Measurements from ENCODE around the gene MARCHF5.

The MARCHF5 gene, protein sequence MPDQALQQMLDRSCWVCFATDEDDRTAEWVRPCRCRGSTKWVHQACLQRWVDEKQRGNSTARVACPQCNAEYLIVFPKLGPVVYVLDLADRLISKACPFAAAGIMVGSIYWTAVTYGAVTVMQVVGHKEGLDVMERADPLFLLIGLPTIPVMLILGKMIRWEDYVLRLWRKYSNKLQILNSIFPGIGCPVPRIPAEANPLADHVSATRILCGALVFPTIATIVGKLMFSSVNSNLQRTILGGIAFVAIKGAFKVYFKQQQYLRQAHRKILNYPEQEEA

DNA sequence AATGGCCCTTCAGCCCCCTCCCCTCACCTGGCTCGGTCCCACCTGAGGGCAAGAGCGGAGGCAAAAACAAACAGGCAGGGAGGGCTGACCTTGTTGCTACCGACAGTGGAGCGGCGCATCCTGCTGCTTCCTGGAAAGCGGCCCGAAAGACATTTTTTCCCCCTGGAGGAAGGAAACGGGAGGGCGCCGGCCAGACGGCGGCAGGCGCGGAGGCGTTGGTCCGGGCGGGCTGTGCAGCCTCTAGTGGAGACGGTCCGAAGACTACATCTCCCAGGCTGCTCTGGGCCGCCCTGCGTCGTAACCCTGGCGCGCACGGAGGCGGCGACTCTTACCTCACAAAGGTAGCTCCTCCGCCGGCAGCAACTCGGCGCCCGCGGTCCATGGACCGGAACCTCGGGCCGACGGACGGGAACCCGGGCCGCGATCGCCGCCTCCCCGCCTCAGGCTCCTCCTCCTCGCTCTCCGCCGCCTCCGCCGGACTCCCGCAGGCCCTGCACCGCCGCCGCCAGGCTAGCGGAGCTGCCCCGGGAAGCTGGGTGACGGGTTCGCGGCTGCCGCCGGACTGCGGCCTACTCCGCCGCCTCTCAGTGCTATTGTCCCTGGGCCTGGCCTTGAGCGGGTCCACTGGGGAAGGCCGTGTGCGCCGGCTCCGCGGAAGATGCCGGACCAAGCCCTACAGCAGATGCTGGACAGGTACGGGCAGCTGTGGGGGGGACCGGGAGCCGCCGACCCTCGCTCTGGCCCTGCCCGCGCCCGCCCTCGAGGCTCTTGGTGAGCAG, at the start of gene MARCHF5, which contains the start of gene CPEB3:
Gene MARCHF5, plus strand, starts transcription at position 331 of the 779 bp plus-strand sequence. Its CDS starts 328 bp downstream, at position 659.
Gene CPEB3, minus strand, starts transcription at position 242 of the 779 bp plus-strand sequence. CDS start 50,728 bp downstream, outside the sequence.
- DNase-seq (ENCODE audit: low read depth, low spot score): peak; percentile 85

DNA sequence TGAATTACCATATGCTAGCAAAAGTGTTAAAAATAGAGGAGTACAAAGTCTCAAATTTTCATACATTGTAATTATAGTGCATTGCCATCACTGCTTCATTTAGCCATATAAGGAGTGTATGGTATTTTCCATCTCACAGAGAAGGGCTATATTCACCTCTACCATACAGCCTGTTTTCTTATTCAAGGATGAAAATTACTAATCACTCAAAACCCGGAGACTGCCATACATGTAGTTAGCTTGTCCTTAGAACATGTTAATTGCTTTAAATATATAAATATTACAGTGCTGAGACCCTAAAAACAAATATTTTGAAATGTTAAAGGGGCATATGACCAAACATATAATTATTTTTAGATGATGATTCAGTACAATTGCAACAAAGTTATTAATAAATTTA, 49.5 kb upstream of the MARCHF5 start:
- no peak for DNase-seq (ENCODE audit: low read depth, low spot score)

DNA sequence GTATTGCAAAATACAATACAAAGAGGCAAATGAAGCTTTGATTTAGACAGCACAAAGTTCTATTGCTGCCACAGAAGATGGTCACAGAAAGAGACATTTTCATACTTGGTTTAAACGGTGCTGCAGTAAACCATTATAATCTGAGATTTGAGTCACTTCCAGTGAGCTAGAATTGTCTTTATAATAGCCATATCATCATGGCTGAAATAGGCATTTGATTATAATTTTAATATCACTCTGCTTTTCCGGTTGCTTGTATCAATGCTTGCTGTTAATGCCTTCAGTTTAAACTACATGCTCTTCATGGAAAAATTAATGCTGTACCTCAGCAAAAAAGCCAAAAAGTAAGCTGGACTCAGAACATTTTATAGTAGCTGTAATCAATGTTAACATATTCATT, 48.6 kb upstream of the MARCHF5 start:
- DNase-seq (ENCODE audit: low read depth, low spot score): no peak

DNA sequence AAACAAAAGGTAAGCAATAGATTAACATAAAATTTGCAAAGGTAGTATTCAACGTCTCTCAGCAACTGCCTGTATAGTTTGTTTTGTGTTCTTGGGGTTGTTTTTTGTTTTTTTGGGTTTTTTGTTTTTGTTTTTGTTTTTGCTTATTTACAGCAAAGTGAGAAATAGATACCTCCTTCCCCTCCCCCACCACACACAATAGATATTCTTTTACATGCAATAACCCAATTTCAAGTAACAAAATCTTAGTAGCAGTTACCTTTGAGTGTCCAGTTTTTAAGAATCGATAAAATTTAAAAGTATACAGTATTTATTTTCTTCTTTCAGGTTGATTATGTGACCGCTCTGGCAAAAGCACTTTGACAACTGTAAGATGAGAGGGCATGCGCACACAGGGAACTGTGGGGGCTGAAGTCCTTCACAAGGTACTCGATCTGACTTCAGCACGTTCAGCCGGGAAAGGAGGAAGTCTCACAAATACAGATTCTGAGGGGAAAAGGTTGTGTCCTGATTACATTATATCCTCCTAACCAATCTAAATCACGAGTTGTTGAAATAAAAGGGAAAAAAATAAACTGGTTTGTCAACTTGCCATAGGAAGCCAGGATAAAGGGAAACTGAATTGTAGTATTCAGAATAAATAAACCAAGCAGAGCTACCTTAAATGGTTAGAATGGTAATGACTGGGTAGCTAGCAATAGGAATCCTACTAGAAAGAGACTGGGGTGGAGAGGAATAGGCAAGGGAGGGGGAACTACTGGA, 47.9 kb upstream of the MARCHF5 start:
- peak; percentile 47 for DNase-seq (ENCODE audit: low read depth, low spot score)

DNA sequence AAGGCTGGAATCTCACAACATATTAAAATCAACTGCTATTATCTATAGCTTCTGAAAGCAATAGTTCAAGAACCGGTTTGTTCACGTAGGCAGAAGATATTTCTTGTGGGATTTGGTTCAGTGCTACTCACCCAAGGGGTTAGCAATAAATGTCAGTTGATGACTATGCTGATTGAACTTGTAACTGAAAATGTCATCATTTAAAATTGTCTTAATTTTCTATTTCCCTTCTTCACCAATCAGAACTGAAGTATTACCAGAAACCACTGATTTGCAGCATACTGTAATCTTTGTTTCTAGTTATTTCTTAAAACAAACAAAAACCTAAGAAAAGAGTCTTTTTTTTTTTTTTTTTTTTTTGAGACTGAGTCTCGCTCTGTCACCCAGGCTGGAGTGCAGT, 46.2 kb upstream of the MARCHF5 start:
- no peak for DNase-seq (ENCODE audit: low read depth, low spot score)

DNA sequence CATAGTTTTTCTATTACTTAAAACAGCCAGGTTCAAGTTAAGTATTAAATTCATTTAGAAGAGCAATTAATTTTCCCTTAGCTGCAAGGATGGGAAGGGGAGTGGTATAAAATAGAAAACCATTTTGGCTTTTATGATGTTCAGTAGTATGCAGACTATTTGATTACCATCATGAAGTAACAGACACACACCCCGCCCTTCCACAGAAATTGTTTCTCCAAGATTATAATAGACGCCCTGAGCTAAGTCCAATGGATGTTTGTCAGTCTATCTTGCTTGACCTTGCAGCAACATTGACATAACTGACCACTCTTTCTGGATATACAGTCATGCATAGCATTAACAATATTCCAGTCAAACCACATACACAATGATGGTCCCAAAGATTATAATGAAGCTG, 42.4 kb upstream of the MARCHF5 start:
- no peak for DNase-seq (ENCODE audit: low read depth, low spot score)

DNA sequence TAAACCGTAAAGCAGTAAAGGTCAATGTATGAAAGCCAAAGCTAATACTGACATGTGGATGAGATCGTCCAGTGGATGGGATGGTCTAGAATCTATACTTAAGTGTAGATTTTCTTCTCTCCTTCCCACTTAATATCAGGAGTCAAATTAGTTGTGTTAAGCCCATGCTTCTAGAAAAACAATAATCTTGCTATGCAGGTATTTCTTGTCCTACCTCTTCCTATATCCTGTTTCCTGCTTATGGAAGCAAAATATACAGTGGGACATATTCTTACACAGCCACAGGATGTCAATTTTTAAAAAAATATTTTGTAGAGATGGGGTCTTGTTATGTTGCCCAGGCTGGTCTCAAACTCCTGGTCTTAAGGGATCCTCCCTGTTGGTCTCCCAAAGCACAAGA, 27.6 kb upstream of the MARCHF5 start:
- no peak for DNase-seq (ENCODE audit: low read depth, low spot score)

DNA sequence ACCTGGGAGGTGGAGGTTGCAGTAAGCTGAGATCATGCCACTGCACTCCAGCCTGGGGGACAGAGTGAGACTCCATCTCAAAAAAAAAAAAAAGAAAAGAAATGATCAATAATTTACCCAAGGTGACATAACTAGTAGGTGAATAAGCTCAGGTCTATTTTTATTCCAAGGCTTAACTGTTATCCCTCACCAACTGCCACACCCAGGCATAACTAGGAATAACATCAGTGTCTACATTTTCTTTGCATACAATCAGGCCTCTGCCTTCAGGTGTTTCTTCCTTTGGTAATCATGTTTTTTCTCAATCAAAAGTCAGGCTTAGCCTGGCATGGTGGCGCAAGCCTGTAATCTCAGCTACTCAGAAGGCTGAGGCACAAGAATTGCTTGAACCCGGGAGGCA, 26.7 kb upstream of the MARCHF5 start:
- no peak for DNase-seq (ENCODE audit: low read depth, low spot score)

DNA sequence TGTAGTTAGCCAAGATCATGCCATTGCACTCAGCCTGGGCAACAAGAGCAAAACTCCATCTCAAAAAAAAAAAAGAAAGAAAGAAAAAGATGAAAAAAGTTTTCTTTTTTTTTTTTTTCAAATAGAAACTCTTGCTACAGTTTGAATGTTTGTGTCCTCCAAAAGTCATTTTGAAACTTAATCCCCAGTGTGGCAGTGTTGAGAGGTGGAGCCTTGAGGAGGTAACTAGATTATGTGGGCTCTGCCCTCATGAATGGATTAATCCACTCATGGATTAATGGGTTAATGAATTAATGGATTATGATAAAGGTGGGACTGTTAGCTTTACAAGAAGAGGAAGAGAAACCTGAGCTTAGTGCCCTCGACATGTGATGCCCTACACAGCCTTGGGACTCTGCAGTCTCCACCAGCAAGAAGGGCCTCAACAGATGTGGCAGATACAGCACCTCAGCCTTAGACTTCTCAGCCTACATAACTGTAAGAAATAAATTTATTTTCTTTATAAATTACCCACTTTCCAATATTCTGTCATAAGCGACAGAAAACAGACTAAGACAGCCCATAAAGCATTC, 25.2 kb upstream of the MARCHF5 start:
- no peak for DNase-seq (ENCODE audit: low read depth, low spot score)

DNA sequence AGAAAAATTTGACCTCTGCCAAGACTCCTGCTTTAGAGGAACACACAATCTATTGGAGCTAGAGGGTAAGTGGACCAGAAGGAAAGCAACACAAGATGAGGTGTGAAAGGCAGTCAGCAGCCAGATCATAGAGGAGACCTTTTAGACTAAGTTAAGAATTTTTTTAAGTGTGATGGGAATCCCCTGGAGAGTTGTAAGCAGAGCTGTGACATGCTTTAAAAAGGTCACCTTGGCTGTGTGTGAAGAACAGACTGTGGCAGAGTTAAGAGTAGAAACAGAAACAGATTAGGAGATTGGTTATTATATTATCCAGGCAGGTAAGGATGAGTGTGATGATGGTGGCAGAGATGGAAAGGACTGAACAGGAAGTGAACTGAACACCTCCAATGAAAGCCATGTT, 23.6 kb upstream of the MARCHF5 start:
- DNase-seq (ENCODE audit: low read depth, low spot score): no peak

DNA sequence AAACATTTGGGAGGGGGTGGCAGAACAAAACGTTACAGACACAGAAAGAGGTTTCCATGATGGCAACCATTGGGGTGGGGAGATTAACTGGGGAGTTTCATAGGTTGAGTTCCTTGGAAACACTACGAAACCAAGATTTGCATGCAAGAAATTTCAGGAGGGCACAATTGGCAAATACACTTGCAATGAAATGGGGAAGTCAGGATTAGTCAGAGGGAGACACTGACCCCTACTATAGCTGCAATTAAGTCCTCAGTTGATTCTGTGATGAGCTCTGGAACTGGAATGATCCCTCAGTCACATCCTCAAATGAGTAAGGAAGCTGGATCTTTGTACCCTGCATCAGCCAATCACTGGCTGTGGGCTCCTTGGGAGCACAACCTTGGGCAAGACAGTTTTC, 22.2 kb upstream of the MARCHF5 start:
- no peak for DNase-seq (ENCODE audit: low read depth, low spot score)

DNA sequence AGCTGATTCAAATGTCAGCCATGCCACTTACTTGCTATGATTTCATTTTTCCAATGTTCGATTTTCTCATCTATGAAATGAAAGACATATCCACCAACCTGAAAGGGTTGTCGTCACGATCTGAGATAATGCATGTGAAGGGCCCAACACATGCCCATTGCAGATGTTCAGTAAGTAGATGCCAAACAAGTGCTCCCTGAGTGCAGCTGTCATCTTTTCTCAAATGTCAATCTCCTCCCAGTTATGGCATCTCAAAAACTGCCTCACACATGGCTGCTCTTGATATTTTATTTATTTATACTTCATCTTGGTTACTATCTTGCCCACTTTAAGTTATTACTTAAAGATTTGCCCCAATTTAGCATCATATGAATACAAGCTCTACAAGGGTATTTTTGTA, 16.9 kb upstream of the MARCHF5 start:
- DNase-seq (ENCODE audit: low read depth, low spot score): no peak

DNA sequence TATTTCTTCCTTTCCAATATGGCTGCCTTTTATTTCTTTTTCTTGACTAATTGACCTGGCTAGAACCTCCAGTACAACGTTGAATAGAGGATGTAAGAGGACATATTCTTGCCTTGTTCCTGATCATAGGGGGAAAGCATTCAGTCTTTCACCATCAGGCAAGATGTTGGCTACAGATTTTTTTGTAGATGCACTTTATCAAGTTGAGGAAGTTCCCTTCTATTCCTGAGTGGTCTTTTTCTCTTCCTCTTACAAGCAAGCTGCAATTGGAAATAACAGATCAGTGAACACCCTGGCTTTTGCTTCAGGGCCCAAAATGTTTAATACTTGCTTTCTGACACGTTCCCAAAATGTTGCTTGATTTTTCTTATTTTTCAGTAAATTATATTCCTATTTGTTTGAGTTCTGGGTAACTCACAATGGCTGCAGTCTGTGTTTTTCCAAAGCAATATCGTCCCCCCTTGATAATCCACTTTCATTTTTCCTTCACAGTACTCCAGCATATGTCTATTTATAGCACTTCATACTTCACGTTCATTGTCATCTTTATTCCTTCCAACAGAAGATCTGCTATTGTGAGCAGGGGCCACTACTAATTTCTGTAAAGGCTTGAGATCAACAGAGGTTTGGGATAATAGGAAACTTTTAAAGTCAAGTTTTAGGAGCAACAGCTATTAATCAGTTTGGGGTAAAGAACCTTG, 11.8 kb upstream of the MARCHF5 start:
- DNase-seq (ENCODE audit: low read depth, low spot score): no peak

DNA sequence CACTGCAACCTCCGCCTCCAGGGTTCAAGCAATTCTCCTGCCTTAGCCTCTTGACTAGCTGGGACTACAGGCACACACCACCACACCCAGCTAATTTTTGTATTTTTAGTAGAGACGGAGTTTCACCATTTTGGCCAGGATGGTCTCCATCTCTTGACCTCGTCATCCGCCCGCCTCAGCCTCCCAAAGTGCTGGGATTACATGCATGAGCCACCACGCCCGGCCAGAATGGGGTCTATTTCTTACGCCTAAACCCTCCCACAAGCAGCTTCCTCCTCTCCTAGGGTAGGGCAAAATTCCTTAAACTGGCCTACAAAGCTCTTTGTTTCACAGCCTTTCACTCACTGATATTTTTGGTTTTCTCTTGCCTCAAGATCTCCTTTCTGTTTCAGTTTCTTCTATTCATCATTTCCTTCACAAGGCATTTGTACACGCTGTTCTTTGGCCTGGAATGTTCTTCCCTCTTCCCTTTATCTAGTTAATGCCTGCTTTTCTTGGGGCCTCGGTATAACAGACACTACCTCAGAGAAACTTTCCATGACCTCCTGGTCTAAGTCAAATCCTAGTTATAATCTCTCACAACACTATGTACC, 6.8 kb upstream of the MARCHF5 start:
- no peak for DNase-seq (ENCODE audit: low read depth, low spot score)

DNA sequence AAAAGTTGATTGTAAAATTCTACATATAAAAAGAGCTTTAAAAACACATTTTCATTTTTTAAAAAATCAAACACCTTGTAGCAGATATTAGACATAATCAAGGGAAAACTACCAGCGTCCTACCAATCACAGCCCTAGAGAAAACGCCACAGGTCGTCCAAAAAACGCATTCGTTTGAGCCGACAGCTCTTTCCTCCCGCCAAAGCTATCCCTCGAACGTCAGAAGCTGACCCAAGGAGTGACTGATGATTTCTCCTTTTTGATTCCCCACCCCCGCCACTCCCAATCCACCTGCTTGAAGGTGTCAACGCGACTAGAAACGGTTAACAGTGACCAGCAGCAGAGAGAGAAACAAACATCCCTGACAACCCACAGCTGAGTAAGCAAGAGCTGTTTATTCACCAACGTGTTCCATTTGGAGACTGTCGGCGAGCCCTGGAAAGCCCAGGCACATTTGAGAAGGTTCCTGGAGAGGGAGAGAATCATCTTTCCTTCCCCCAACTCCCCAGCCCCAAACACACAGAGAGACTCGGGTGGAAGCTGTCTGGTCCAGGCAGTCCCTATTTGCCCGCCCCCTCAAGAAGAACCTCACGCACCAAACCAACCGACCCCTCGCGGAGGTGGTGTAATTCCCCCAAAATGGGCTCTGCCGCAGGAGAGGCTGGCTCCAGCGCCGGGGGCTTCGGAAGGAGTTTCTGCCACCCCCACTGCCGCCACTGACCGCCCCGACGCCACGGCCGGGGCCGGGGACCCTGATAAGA, 711 bp upstream of the MARCHF5 start:
- DNase-seq (ENCODE audit: low read depth, low spot score): no peak

DNA sequence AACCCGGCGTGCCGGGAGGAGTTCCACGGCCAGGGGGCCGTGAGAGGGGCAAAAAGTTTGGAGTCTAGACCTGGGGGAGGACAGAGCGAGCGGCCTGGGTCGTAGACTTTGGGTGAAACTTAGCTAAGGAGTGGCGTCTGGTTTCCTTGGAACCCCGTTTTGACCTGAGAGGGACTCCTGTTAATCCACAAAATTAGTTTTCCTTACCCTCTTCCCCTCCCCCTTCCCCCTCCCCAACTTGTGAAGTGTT, 574 bp downstream of the MARCHF5 start:
- DNase-seq (ENCODE audit: low read depth, low spot score): no peak

DNA sequence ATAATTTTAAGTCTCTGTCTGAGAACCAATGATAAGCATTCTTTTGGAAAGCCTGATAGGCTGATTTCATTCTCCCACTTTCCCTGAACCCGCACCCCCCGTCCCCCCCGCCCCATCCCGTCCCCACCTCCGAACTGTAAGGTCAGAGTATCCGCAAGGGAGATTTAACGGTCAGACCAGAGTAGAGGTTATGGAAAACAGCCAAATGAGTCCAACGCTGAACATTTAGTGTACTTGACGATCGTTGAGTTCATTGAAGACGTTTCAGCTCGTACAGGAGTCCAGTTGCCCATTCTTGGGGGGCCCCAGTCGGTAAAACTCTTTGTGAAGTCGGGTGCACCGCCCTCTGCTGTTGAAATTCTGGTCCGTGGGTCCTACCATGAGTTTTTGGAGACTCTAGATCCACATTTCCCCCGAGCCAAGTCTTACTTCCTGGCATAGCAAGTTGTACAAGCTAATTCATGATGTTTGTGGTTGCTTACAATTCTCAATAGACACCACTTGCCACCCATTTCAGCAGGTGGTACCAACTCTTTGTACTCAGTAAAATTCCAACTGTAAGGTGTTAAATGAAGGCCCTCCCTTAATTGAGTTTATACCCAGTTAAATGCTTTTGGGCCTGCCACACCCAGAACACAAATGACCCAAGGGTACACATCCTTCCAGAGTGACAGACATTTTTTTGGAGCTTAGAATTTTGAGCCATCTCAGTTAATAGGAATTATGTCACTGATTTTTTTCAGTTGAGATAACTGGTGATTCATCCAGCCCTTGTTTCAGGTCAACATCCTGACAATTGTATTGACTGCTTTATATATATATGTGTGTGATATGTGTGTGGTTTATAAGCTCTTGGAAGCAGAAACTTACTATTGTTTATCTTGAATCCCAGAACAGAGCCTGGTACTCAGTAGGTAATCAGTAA, 1.2 kb downstream of the MARCHF5 start:
- DNase-seq (ENCODE audit: low read depth, low spot score): no peak

DNA sequence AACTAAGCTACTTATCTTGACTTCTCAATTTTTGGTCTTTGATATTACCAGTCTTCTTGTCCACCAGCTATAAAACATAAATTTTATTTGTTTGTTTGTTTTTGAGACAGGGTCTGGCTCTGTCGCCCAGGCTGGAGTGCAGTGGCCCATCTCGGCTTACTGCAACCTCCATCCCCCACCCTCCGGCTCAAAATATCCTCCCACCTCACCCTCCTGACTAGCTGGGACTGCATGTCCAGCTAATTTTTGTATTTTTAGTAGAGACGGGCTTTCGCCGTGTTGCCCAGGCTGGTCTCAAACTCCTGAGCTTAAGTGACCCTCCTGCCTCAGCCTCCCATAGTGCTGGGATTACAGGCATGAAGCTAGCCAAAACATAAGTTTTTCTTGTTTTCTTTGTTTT, 7.5 kb downstream of the MARCHF5 start:
- DNase-seq (ENCODE audit: low read depth, low spot score): no peak

DNA sequence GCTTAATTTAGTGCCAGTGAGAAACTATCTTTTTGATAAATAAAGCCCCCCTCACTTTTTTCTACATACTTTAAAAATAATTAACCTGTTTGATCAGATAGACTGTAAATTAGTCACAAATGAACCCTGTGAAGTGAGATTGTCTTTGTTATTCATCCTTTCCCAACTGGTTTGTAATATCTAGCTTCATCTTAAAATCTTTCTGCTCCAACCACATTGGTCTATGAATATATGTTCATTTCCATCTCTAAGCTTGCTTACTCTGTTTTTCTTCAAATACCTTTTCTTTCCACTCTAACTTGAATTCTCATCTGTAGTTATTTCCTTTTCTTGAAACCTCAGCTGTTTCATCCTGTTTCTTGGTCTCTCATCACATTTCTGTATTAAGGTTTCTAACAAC, 12.1 kb downstream of the MARCHF5 start:
- DNase-seq (ENCODE audit: low read depth, low spot score): no peak

DNA sequence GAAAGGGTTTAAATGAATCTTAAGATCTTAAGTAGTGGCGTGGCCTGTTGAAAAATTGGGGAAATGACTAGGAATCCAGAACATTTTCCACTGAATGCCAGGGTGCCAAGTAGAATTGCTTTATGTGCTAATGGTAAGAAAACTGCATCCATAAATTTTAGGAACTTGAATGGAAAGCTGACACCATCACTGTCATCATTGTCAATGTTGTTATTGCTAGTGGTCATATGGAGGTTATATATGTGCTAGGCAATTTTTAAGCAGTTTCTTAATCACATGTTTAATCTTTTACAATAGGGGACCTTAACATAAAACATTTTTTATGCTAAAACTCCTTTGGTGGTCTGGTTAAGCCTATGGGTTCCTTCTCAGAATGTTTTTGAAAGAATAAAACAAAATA, 13.1 kb downstream of the MARCHF5 start:
- DNase-seq (ENCODE audit: low read depth, low spot score): no peak

All from iPS DF 19.7 (cell line).